ENCODE measurements around the gene CALM1.

- no peak for TF ChIP-seq CTCF (IDR thresholded peaks at IDR 0.05)
- no peak for TF ChIP-seq EZH2 (IDR thresholded peaks at IDR 0.05)
- no peak for TF ChIP-seq EZH2phosphoT487 (IDR thresholded peaks at IDR 0.05)
Measured at GRCh38 chr14:90405755-90406154, 8.9 kb downstream of the CALM1 start.
